Skin of body (tissue), 2 donors: ENCODE results near the gene FOXG1. TPM values are rescaled to one million over a fixed set of nuclear protein-coding genes. Genes with fewer than 3 reads are reported as not detected.

Source experiments
- DNase-seq: peaks from one replicate; lab custom pipeline; 2025; lab: John Stamatoyannopoulos, UW
- total RNA-seq: library from RNA; depleted of rRNA; stranded (reverse); fragments of >200 nt; gene quantifications from one replicate; pipeline ENCODE4 v1.2.3, GENCODE V29; 2014

The FOXG1 gene
- not detected for total RNA-seq

- DNase-seq, result no peak
Observed at GRCh38 chr14:28766469-28766955, at the start of gene FOXG1. Gene FOXG1, plus strand, starts transcription at chr14:28766787. Its CDS starts 493 bp downstream, at chr14:28767280.

- no peak for DNase-seq
Observed at GRCh38 chr14:28719130-28719529, 47.5 kb upstream of the FOXG1 start.

GRCh38 chr14:28731358-28731757, 35.2 kb upstream of the FOXG1 start:
- no peak for DNase-seq

GRCh38 chr14:28742171-28742846, 24.3 kb upstream of the FOXG1 start:
- no peak for DNase-seq

- DNase-seq, result no peak
Observed at GRCh38 chr14:28744126-28744525, 22.5 kb upstream of the FOXG1 start.

GRCh38 chr14:28745176-28745575, 21.4 kb upstream of the FOXG1 start:
- DNase-seq, result no peak

- DNase-seq, result no peak
Observed at GRCh38 chr14:28746247-28746646, 20.3 kb upstream of the FOXG1 start.

GRCh38 chr14:28751467-28752058, 15.0 kb upstream of the FOXG1 start:
- DNase-seq, result no peak

- DNase-seq, result peak; percentile 37
Observed at GRCh38 chr14:28754209-28754985, 12.2 kb upstream of the FOXG1 start.

GRCh38 chr14:28755198-28755815, 11.3 kb upstream of the FOXG1 start:
- no peak for DNase-seq

- no peak for DNase-seq
Observed at GRCh38 chr14:28755884-28756268, 10.7 kb upstream of the FOXG1 start.

- no peak for DNase-seq
Observed at GRCh38 chr14:28756269-28756883, 10.2 kb upstream of the FOXG1 start.

- DNase-seq, result no peak
Observed at GRCh38 chr14:28756884-28757570, 9.6 kb upstream of the FOXG1 start.

- no peak for DNase-seq
Observed at GRCh38 chr14:28757786-28758185, 8.8 kb upstream of the FOXG1 start.

- no peak for DNase-seq
Observed at GRCh38 chr14:28758253-28758884, 8.2 kb upstream of the FOXG1 start.

- DNase-seq, result no peak
Observed at GRCh38 chr14:28758885-28759652, 7.5 kb upstream of the FOXG1 start.

GRCh38 chr14:28759653-28760313, 6.8 kb upstream of the FOXG1 start:
- DNase-seq, result no peak

- no peak for DNase-seq
Observed at GRCh38 chr14:28760431-28760996, 6.1 kb upstream of the FOXG1 start.
